ENCODE data around the gene KCNMB4. TPM values are rescaled to one million over a fixed set of nuclear protein-coding genes. Genes with fewer than 3 reads are reported as not detected.

Gene KCNMB4
- total RNA-seq, 4 donors from 2014 or later = 2.6 to 11.0 (median 3.1) TPM

- no peak for TF ChIP-seq CTCF (IDR thresholded peaks at IDR 0.05)
- no peak for TF ChIP-seq POLR2A (IDR thresholded peaks at IDR 0.05)
- intact Hi-C loops (cut with DNase I; ENCODE audit: low total_unique reads) = no loop called here
Measured at GRCh38 chr12:70398862-70399261, 32.8 kb downstream of the KCNMB4 start.

GRCh38 chr12:70399311-70399710, 33.2 kb downstream of the KCNMB4 start:
- Histone ChIP-seq H3K36me3 (no peaks in the 10 kb centered on the region), H3K4me1 (no peaks in the 10 kb centered on the region), H3K9me3 (no peaks in the 10 kb centered on the region), H3K4me3 (no peak overlapping the region), H3K27ac (no peak overlapping the region), H3K27me3 (no peaks in the 10 kb centered on the region)
- no peak for TF ChIP-seq CTCF (IDR thresholded peaks at IDR 0.05)
- TF ChIP-seq POLR2A (IDR thresholded peaks at IDR 0.05) = no peak
- DNase-seq = no peak
- intact Hi-C loops (cut with DNase I; ENCODE audit: low total_unique reads) = no loop called here

More at GRCh38 chr12:70398862-70399261, 32.8 kb downstream of the KCNMB4 start:
- H3K9me3 ChIP-seq = no peaks in the 10 kb centered on the region
- H3K4me3 ChIP-seq = no peak overlapping the region
- no peaks in the 10 kb centered on the region for H3K27me3 ChIP-seq
- H3K36me3 ChIP-seq = no peaks in the 10 kb centered on the region
- no peak for DNase-seq
- H3K27ac ChIP-seq = no peak overlapping the region
- H3K4me1 ChIP-seq = no peaks in the 10 kb centered on the region

GRCh38 chr12:70400124-70400523, 34.0 kb downstream of the KCNMB4 start:
- Histone ChIP-seq H3K4me1 (no peaks in the 10 kb centered on the region), H3K27ac (no peak overlapping the region), H3K36me3 (no peaks in the 10 kb centered on the region), H3K4me3 (no peak overlapping the region), H3K9me3 (no peaks in the 10 kb centered on the region), H3K27me3 (no peaks in the 10 kb centered on the region)
- TF ChIP-seq POLR2A (IDR thresholded peaks at IDR 0.05) (no peak), CTCF (IDR thresholded peaks at IDR 0.05) (no peak)
- DNase-seq = no peak
- intact Hi-C loops (cut with DNase I; ENCODE audit: low total_unique reads) = no loop called here

- no peak for DNase-seq
- H3K27ac ChIP-seq = no peak overlapping the region
- no peak overlapping the region for H3K4me3 ChIP-seq
- H3K36me3 ChIP-seq = no peaks in the 10 kb centered on the region
- H3K4me1 ChIP-seq = no peaks in the 10 kb centered on the region
- TF ChIP-seq POLR2A (IDR thresholded peaks at IDR 0.05) (no peak), CTCF (IDR thresholded peaks at IDR 0.05) (no peak)
- H3K27me3 ChIP-seq = no peaks in the 10 kb centered on the region
- no peaks in the 10 kb centered on the region for H3K9me3 ChIP-seq
- intact Hi-C loops (cut with DNase I; ENCODE audit: low total_unique reads) = no loop called here
Measured at GRCh38 chr12:70402597-70402996, 36.5 kb downstream of the KCNMB4 start.

- Histone ChIP-seq H3K27ac (no peak overlapping the region), H3K36me3 (no peaks in the 10 kb centered on the region), H3K4me1 (no peaks in the 10 kb centered on the region), H3K9me3 (no peaks in the 10 kb centered on the region), H3K4me3 (no peak overlapping the region), H3K27me3 (no peaks in the 10 kb centered on the region)
- TF ChIP-seq POLR2A (IDR thresholded peaks at IDR 0.05) = no peak
- no peak for DNase-seq
- intact Hi-C loops (cut with DNase I; ENCODE audit: low total_unique reads) = no loop called here
Measured at GRCh38 chr12:70403826-70404225, 37.7 kb downstream of the KCNMB4 start.
